ENCODE results near the gene REM2.

DNA sequence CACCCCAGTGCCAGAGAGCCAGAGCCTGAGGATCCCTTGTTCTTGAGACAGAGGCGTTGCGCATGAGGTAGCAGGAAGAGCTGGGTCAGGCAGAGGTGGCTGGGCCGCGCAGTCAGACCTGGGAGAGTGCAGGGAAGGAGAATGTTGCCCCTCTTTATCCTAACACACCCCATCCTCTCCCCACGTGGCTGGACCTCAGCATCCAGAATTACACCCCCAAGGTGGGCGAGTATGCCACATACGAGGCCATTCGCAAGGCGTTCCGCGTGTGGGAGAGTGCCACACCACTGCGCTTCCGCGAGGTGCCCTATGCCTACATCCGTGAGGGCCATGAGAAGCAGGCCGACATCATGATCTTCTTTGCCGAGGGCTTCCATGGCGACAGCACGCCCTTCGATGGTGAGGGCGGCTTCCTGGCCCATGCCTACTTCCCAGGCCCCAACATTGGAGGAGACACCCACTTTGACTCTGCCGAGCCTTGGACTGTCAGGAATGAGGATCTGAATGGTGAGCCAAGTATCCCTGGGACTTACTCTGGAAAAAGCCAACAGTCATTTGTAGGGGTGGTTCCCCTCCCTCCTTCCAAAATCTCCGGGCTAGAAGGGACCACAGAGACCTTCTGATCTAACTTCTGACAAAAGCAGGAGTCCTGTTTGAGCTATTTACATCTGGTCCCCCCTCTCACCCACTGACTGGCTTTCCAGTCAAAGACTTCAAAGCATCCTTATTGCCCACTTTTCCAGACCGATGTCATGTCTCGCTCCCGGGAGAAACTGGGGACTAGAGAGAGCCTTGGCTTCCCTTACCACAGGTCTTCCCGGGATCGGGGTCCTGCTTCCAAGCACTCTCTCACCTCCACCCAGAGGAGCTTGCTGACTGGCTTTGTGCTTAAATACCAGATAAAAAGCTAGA lies 40.6 kb upstream of the REM2 start:
- TF ChIP-seq, protein P1, sequence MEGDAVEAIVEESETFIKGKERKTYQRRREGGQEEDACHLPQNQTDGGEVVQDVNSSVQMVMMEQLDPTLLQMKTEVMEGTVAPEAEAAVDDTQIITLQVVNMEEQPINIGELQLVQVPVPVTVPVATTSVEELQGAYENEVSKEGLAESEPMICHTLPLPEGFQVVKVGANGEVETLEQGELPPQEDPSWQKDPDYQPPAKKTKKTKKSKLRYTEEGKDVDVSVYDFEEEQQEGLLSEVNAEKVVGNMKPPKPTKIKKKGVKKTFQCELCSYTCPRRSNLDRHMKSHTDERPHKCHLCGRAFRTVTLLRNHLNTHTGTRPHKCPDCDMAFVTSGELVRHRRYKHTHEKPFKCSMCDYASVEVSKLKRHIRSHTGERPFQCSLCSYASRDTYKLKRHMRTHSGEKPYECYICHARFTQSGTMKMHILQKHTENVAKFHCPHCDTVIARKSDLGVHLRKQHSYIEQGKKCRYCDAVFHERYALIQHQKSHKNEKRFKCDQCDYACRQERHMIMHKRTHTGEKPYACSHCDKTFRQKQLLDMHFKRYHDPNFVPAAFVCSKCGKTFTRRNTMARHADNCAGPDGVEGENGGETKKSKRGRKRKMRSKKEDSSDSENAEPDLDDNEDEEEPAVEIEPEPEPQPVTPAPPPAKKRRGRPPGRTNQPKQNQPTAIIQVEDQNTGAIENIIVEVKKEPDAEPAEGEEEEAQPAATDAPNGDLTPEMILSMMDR (IDR thresholded peaks at IDR 0.05; ENCODE audit: low read depth, low read length): no peak
- no peak for TF ChIP-seq EZH2phosphoT487 (IDR thresholded peaks at IDR 0.05; ENCODE audit: low read depth)
